Hypothalamus (tissue), 51 donors: ENCODE data around the gene SLFN11.
"Not testable (repeated sequence)": the region's sequence is repeated elsewhere in the genome, so short reads cannot be mapped to it uniquely, and the experiment has no call there.

Experiments
- DNase-seq, 51 donors: peaks; one replicate each; lab custom pipeline; 2025; lab: John Stamatoyannopoulos, UW

SLFN11 gene, protein sequence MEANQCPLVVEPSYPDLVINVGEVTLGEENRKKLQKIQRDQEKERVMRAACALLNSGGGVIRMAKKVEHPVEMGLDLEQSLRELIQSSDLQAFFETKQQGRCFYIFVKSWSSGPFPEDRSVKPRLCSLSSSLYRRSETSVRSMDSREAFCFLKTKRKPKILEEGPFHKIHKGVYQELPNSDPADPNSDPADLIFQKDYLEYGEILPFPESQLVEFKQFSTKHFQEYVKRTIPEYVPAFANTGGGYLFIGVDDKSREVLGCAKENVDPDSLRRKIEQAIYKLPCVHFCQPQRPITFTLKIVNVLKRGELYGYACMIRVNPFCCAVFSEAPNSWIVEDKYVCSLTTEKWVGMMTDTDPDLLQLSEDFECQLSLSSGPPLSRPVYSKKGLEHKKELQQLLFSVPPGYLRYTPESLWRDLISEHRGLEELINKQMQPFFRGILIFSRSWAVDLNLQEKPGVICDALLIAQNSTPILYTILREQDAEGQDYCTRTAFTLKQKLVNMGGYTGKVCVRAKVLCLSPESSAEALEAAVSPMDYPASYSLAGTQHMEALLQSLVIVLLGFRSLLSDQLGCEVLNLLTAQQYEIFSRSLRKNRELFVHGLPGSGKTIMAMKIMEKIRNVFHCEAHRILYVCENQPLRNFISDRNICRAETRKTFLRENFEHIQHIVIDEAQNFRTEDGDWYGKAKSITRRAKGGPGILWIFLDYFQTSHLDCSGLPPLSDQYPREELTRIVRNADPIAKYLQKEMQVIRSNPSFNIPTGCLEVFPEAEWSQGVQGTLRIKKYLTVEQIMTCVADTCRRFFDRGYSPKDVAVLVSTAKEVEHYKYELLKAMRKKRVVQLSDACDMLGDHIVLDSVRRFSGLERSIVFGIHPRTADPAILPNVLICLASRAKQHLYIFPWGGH

DNA sequence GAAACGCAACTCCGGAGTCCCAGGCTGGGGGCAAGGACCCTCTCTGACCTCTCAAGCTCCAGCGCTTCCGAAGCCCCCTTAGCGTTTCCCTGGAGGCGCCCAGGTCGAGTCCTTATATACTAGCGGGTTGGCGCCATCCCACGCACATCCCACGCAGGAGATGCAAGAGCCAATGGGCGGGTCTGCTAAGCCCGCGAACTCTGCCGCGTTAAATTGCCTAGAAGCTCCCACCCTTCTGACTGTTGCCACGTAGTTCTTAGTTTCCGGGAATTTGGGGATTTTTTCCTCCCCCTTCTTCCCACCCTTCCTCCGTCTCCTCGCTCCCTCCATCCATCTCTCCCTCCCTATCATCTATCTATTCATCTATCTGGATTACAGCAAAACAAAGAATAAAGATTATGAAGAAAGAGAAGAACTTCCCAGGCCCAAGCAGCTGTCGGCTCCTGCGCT, at the start of gene SLFN11:
Gene SLFN11 (minus strand): TSS at position 88 of the 450 bp plus-strand sequence. CDS start 9,814 bp downstream, outside the sequence.
- DNase-seq = peak in 38 of 51 donors; percentile 6 to 65 (median 26)

DNA sequence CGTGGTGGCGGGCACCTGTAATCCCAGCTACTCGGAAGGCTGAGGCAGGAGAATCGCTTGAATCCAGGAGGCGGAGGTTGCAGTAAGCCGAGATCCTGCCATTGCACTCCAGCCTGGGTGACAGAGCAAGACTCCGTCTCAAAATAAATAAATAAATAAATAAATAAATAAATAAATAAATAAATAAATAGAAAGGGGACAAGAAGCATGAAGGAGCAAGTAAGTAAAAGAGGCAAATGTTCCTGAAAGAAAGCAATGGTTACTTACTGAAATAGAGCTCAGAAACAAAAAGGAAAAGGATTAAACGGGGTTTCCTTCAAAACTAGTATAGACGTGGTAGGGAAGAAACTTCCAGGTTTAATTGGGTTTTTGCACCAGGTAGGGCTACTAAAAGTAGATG, 47.6 kb upstream of the SLFN11 start:
- not testable (repeated sequence) for DNase-seq

DNA sequence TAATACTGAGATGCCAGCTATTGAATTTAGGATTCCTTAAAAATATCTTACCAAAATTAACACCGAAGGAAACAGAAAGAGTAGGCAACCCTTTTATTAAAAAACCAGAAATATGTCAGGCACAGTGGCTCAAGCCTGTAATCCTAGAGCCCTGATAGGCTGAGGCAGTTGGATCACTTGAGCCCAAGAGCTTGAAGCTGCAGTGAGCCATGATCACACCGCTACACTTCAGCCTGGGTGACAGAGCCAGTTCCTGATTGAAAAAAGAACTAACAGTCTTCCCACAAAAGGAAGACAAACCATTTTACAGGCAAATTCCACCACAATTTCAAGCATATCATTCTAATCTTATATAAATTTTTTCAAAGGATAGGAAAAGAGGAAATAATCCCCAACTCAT, 43.2 kb upstream of the SLFN11 start:
- DNase-seq = no peak

DNA sequence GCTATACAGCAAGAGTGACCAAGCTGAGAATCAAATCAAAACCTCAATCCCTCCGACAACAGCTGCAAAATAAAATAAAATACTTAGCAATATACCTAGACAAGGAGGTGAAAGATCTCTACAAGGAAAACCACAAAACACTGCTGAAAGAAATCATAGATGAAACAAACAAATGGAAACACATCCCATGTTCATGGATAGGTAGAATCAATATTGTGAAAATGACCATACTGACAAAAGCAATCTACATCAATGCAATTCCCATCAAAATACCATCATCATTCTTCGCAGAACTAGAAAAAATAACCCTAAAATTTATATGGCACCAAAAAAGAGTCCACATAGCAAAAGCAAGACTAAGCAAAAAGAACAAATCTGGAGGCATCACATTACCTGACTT, 41.3 kb upstream of the SLFN11 start:
- DNase-seq = not testable (repeated sequence)

DNA sequence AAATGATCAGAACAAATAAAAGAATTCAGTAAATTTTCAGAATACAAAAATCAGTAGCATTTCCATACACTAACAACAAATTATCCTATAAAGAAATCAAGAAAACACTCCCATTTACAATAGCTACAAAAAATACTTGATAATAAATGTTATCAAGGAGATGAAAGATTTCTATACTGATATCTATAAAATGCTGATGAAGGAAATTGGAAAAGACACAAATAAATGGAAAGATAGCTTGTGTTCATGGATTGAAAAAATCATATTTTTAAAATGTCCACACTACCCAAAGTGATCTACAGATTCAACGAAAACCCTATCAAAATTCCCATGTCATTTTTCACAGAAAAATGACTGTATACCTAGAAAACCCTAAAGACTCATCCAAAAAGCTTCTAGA, 40.8 kb upstream of the SLFN11 start:
- no peak for DNase-seq

DNA sequence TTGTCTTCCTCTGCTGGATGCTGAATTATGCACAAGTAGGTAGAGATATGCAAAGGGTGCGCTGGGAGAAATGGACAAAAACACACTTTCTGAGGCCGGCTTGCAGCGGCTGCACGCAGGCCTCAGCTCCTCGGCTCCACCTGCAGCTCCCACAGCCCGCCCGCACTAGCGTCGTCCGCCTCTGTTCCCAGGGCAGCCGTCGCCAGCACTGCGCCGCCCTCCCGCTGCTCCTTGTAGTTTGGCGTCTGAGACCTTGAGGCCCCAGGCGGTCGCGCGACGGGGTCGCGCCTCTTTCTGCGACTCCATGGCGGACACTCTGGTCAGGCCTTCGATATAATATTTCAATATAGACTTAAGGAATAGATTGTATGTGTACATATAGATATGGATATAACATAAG, 34.1 kb upstream of the SLFN11 start:
- DNase-seq = no peak

DNA sequence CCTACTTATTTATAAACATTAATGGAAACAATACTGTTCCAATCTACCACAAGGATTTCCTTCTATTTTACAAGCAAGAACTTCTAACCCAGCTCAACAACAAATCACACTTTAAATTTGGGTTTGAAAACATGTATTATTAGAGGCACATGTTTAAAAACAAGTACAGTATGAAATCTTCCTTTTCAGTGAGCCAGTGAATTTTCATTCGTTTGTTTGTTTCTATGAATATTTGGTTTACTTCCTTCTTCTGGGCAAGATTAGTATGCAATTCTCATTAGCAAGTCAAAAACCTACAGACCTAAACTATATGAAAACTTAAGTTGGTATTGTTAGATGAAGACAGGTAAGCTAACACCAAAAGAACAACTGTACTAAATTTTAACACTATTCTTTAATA, 33.1 kb upstream of the SLFN11 start:
- no peak for DNase-seq

DNA sequence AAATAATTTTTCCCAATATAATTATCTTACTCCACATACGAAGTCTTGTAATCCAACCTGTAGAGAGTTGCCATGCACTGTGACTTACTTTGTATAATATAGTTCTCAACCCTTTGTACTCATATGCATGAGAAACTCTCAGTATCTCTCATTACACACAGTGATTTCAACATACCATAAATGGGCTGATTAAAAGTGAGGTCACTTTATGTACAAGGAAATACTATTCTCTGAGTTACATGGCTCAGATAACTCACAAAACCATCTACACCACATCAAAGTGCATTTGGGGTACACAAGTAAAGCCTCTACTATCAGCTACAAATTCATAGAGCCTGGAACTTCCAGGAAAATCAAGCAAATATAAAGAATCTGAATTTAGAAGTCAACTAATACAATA, 30.9 kb upstream of the SLFN11 start:
- DNase-seq = no peak

DNA sequence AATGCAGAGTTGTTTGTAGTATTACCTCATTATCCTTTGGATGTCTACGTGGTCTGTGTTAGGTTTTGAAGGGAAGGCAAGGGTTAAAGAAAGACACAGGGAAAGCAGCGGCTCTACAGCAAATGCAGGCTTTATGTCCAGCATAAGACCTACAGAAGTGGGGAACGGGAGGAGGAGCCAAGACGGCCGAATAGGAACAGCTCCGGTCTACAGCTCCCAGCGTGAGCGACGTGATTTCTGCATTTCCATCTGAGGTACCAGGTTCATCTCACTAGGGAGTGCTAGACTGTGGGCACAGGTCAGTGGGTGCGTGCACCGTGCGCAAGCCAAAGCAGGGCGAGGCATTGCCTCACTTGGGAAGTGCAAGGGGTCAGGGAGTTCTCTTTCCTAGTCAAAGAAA, 20.4 kb upstream of the SLFN11 start:
- not testable (repeated sequence) for DNase-seq

DNA sequence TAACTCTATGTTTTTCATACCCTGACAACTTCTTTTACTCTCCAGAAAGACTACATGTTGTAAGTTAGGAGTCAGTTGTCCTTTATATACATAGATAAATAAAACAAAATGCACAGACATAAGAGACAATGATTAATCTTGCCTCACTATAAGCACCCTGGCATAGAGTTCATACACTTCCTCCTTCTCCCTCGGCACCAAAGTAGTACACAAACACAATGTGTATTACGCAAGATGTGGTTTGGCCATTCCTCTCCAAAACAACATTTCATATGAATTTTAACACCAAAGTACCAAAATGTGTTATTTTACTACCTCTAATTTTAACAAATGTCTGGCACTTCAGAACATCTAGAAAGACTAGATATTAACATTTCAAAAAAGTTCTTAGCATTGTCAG, 17.2 kb upstream of the SLFN11 start:
- no peak for DNase-seq

DNA sequence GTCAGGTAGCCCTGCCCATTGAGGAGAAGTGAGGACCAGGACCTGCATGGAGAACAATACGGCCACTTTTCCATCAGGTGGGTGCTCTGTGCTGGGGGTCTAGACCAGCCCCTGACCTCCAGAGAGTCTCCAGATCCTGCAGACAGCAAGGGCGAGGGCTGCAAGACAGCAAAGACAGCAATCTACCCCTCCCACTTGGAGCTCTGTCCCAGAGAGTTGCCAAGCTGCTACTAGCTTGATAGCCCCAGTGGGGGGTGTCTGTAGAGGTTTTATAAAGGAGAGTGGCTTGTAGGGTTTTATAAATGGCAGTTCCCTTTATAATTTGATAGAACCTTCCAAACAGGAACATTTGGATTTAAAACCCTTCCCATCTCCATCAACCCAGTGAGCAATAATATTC, 16.7 kb upstream of the SLFN11 start:
- no peak for DNase-seq

DNA sequence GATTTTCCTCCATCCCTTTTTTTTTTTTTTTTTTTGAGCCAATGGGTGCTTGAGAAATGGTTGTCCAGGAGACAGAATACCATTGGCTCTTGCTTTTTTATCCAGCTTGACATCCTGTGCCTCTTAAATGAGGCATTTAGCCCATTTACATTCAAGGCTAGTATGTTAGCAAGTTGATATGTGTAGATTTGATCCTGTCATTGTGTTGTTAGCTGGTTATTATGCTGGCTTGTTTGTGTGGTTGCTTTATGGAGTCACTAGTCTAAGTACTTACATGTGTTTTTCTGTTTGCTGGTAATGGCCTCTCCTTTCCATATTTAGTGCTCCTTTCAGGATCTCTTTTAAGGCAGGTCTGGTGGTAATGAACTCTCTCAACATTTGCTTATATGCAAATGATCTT, 14.1 kb upstream of the SLFN11 start:
- DNase-seq = no peak

DNA sequence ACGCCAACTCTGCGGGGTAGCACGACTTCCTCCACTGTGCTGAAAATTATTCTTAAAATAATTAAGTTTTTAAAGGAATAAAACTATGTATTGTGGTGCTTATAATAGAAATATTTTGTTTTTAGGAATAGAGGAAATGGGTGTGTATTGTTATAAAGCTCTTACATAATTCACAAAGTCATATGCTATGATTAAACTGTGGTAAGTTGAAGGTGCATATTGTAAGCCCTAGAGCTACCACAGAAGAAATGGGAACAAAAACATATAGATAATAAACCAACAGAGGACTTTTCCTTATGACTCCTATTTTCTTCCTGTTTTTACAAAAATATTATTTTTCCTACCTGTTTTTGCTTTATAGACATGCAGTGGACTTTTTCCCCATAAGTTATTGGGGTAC, 4.3 kb upstream of the SLFN11 start:
- DNase-seq = no peak

DNA sequence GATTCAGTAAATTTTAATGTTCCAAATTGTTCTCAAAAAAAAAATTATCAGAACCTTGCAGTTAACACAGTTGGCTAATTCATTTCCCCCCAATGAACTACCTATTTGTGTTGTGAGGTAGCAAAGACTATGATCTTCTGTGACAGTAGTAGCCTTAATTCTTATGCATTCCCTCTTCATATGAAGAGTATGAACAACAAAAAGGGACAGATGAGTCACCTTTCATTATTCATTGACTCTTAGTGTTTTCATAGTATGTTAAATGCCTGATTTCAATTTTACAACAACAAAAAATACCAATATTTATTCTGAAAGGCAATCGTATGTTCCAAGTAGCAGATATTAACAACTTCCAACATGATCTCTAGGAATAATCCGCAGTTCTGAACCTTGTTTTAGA, 3.6 kb upstream of the SLFN11 start:
- no peak for DNase-seq

DNA sequence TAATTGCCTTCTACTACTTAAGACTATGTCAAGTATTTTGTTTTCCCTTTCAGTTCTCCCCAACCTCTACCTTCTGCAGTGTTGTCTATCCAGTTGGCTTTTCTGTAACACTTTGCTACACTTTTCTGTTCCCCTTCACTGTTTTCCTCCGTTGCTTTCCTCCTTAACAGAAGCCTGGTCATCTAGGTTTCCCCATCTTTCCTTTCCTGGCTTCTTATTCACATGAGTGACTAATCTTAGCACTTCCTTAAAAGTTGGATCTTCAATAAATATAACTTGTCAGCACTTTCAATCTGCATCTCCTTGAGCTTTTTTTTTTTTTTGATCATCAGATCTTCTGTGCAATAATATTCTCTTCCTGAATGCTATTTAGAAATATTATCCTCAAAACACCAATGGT, 2.8 kb upstream of the SLFN11 start:
- DNase-seq = no peak

DNA sequence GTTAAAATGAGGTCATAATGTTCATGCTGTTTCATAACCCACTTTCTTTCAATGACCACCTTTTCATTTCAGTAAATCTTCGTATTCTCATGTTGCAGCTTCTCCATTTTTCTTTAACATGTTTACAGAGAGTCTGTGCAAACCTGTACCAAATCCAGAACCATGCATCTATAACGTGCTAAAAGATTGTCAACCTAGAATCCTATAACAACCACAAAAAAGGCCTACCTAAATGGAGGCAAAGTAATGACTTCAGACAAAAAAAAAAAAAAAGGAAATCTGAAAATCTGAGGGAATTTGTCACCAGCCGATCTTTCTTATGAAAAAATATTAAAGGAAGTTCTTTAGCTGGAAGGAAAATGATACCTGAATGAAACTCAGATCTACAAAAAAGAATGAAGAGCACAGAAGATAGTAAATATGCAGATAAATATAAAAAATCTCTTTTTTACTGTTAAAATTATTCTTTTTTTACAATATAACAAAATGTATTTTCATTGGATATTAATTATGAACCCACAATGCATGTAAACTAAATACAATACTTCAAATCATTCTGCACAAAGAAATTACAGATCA, 1.4 kb upstream of the SLFN11 start:
- DNase-seq = no peak

DNA sequence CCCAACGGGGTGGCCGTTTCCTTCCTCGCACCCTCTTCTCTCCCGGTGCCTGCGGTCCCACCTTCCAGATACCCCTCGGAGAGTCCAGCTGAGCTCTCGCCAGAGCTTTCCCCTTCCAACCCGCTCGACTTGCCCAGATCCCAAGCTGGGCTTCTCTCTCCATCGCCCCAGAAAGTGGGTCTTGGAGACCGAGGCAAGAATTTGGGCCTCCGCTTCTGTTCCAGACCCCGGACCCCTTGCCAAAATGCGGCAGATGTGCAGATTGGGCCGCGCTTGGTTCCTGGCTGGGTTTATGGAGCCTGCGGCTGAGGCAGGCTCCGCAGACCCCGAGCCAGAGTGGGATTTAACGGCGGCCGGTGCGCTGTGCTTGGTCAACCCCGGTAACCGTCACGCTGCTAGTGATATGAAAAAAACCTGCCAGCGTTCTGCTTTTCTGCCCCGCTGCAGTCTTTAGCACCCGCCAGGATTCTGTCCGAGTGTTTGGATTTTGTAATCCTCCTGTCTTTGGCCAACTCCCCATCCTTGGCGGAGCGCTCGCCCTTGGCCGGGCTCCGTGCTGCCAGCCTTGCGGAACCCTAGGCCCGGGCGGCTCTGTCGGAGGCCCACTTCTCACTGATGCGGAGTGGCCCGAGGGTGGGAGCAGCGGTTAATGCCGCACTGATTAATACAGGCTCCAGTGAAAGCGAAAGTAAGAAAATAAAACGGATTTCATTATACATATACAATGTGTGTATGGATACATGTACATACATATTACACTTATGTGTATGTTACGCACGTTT, 754 bp upstream of the SLFN11 start:
- peak in 24 of 51 donors; percentile 2 to 34 (median 23) for DNase-seq

DNA sequence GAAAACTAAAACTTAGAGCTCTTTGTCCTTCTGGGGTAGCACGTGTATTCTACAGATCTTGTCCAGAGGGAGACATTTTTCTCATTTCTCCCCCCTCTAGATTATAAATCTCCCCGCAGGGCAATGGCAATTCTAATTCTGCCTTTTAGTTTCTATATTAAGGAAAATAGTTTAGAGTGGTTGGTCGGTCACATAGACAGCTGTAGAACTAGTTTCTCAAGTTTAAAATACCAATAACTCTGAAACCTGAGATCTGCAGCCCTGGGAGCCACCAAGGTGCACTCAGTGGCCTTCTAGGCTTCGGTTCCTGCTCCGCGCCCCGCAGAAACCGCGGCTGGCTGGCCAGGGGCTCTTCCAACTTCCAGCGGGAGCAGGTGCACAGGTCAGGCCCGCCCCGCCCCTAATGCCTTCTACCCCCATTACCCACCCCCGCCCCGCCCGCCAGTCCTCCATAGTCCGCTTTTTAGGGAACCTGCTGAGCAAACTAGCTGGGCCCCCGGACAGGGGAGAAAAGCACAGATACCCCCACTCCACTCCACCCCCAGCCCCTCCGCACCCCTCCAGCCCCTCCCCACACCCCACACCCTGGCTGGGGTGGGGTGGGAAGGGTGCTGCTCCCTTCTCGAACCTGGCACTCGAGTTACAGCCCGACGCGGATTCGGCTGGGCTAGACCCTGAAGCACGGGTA, 431 bp downstream of the SLFN11 start:
- DNase-seq = peak in 1 of 51 donors; percentile 1

DNA sequence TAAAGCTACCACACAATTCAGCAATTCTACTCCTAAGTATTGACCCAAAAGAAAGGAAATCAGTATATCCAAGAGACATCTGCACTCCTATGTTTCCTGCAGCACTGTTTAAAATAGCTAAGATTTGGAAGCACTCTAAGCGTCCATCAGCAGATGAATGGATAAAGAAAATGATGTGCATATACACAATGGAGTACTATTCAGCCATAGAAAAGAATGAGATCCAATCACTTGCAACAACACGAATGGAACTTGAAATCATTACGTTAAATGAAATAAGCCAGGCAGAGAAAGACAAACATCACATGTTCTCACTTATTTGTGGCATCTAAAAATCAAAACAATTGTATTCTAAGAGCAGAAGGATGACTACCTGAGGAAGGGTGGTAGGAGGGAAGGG, 1.5 kb downstream of the SLFN11 start:
- DNase-seq = no peak
